Measurements from ENCODE around the gene TMEM132A.

The TMEM132A gene

DNA sequence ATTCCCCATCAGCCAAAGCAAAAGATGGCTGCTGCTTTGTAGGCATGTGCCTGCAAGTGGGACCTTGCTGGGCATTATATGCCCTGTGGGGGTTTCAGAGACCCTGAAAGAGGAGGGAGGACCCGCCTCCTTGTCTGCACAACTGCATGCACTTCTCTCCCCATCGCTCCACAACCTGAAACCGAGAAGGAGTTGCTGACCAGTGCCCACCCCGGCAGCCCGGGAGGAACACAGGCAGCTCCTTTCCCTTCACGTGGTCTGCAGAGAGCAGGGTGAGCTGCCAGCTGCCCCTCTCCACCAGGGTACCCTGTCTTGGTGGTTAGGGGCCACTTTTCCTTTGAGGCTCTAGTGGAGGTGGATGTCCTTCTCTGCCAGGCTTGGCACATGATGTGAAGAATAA is 1.4 kb upstream of the TMEM132A start:
- DNase-seq = no peak

DNA sequence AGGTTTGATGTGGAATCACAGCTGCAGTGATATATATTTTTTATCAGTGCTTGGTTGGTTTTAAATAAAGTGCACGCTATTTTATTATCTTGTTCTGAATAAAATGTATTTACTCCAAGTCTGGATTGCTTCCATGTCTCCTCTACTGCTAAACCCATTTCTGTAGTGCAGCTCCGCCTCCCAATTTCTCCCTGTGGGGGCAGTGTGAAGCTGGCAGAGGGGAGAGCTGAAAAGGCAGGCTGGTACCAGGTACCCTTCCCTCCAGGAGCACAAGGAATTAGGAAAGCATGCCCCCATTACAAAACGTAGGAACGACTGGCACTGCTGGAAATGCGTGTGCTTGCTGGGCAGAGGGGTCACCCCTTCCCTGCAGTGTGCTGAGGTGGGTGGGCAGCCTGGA is 934 bp upstream of the TMEM132A start:
- no peak for DNase-seq

DNA sequence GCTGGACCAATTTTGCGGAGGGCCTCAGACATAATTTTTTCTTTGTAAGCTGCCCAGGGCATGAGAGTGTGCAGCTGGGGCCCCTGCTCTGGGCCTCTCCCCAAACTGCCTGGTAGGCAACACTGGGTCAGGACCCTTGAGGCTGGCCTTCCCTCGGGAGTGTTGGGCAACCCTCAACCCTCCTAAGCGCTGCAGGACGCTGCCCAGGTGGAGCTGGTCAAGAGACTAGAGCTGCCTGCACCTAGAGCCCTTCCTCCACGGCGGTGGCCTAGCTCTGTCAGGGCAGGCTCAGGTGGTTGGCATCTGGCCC is 505 bp upstream of the TMEM132A start:
- DNase-seq = no peak

DNA sequence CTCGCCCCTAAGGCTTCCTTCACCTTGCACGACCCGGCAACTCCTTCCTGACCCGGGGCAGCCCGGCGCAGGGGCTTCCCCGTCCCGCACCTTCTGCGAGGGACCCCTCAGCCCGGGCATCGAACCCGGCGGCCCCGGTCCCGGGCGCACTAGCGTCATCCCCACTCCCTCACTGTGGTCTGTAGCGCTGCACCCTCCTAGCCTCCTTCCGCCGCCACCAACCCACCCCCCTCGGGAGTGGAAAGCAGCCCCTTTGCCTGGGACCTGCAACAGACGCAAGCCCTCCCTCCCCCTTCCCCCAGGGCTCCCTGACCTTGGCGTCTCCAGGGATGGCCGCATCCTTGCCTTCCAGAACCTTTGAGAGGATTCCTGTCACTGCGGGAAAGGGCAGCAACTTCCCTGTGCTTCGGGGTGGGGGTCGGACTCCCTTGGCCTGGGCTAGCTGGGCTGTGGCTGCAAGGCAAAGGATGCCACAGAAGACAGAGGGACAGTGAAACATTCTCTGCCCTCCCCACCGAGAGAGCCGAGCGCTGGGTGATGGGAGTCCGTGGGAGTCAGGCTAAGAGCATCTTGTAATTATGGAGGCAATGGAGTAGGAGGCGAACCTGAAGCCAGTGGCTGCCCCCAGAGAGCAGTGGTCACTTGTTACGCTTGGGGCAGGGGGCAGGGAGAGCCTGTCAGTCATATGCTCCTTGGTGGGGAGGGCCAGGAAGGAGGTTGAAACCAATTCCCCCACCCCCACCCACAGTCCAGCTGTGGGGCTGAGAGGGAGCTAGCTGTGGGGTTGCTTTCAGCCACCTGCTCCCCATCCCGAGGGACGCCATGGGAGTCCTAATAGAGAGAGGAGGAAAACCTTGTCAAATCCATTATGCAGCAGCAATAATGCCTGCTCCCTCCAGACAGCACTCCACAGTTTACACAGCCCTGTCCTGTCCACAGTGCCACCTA is 920 bp downstream of the TMEM132A start:
- no peak for DNase-seq

DNA sequence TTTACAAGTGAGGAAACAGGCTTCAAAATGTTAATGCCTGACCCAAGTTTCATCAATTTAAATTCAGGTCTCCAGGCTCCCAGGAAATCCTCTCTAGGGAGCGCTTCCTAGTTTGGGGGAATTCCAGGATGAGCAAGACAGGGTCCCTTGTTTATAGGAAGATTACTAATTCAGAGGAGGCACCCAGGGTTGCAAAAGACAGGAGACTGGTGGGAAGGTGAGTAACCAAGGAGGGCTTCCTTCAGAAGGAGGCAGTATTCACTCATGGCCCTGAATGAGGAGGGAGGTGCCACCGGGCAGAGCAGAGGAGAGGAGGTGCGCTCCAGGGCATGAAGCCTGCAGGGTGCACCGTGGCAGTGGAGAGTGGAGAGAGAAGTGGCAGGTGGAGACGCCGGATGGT is 1.6 kb downstream of the TMEM132A start:
- no peak for DNase-seq

DNA sequence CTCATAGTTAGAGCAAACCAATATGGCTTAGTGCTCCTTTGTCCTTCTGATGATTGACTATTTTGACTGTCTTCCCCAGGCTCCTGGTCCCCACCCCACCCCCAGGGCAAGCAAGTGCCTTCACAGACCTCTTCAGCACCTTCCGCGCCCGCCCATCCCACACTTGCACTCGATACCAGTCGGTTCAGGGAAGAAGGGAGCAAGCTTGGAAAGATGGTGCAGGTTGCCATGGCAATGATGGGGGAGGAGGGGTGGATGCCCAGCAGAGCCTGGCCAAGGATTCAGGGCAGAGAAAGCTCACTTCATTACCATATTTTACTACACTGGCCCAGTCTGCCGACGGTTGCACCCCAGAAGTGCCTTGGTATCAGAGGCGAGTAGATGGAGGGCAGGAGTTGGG is 2.2 kb downstream of the TMEM132A start:
- no peak for DNase-seq

DNA sequence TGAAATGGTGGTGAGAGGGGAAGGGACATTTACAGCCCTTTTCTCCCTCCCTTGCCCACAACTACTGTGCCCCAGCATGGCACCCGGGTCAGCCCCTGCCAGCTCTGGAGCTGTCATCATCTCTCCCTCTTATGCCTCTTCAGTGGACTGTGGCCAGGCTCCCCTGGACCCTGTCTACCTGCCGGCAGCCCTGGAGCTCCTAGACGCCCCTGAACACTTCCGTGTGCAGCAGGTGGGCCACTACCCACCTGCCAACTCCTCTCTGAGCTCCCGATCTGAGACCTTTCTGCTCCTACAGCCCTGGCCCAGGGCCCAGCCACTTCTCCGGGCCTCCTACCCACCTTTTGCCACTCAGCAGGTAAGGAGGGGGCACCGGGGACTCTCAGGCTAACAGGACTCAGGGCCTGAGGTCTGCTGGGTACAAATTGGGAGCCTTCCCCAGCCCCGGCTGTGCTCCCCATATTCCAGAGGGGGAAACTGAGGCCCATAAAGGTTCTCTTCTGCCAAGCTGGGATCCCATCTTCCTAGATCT is 2.9 kb downstream of the TMEM132A start:
- no peak for DNase-seq

DNA sequence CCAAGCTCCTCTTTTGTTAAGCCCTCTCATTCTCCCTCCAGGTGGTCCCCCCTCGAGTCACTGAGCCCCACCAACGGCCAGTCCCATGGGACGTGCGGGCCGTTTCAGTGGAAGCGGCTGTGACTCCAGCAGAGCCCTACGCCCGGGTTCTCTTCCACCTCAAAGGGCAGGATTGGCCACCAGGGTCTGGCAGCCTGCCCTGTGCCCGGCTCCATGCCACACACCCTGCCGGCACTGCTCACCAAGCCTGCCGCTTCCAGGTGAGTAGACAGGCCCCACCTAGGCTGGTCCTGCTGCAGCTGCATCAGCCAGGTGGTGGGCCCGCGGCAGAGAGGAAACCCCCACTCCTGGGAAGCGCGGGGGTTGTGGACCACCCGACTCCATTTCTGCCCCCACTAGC is 3.3 kb downstream of the TMEM132A start:
- DNase-seq = no peak

DNA sequence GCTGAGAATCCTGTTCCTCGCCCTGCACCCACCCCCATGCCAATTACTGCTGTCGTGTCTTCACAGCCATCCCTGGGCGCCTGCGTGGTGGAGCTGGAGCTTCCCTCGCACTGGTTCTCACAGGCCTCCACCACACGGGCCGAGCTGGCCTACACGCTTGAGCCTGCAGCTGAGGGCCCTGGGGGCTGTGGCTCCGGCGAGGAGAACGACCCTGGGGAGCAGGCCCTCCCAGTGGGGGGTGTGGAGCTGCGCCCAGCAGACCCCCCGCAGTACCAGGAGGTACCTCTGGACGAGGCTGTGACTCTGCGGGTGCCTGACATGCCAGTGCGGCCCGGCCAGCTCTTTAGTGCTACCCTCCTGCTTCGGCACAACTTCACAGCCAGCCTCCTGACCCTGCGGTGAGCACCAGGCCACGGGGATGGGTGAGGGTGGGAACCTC is 4.3 kb downstream of the TMEM132A start:
- no peak for DNase-seq

DNA sequence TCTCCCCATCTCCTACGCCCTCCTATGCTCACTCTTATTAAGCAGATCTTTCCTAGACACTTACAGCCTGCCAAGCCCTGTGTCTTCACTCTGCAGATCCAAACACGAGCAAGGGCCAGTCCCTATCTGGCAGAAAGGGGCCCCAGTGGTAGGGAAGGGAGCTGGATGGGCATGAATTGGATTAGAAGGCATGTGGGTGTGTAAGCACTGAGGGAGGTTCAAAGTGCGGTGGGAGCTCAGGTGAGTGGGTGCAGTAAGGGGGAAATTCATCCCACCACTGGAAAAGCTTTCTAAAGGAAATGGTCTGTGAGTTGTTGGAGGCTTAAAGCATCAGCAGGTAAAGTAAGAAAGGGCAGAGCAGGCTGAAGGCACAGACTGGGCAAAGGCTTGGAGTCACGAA is 5.5 kb downstream of the TMEM132A start:
- DNase-seq = no peak

DNA sequence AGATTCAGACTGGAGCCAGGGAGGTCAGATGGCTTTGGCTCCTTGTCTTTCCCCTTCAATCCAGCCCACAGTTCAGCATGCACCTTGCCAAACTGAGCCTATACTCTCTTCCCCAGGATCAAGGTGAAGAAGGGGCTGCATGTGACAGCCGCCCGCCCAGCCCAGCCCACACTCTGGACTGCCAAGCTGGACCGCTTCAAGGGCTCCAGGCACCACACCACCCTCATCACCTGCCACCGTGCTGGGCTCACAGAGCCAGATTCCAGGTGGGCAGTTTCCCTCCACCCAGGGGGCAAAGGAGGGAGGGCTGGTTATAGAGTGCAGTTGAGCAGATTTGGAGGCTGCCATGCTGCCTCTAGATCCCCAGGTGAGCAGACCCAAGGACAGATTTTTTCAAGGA is 6.1 kb downstream of the TMEM132A start:
- no peak for DNase-seq

DNA sequence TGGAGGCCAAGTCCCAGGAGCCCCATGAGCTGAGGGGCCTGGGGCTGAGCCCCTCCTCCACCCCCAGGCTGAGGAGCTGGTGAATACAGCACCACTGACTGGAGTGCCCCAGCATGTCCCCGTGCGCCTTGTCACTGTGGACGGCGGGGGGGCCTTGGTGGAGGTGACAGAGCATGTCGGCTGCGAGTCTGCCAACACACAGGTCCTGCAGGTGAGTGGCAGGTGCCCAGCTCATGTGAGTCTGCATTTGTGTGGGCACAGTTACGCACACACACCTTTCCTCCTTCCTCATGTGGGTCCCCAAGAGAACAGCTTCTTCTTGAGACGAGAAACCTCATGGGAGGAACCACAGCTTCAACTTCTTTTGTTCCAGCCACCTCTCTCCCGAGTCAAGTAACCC is 7.7 kb downstream of the TMEM132A start:
- DNase-seq = no peak

DNA sequence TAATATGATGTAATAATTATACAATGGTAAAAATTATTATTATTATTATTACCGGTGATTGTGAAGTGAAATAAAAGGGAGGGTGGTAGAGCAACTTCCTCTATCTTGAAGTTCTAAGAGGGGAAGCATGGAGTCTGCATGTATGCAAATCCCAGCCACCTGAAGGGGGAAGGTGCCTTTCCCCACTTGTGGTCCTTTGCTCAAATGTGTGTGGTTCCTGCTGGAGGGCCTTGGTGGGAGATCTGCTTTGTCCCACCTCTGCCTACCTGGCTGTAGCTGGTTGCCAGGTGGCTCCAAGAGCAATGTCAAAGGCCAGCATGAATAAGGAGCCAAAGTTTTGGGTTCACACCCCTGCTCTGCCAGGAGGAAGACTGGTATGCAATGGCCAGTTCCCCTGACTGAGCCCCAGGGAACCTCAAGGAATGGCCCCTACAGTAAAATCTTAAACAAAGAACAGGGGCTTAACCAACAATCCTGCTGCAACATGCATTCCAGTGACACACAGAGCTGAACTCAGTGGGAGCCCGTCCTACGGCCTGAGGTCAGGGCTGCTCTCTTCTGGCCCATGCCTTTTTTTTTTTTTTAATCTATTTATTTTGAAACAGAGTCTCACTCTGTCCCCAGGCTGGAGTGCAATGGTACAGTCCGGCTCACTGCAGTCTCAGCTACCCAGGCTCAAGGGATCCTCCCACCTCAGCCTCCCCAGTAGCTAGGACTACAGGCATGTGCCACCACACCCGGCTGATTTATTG is 8.5 kb downstream of the TMEM132A start:
- no peak for DNase-seq

DNA sequence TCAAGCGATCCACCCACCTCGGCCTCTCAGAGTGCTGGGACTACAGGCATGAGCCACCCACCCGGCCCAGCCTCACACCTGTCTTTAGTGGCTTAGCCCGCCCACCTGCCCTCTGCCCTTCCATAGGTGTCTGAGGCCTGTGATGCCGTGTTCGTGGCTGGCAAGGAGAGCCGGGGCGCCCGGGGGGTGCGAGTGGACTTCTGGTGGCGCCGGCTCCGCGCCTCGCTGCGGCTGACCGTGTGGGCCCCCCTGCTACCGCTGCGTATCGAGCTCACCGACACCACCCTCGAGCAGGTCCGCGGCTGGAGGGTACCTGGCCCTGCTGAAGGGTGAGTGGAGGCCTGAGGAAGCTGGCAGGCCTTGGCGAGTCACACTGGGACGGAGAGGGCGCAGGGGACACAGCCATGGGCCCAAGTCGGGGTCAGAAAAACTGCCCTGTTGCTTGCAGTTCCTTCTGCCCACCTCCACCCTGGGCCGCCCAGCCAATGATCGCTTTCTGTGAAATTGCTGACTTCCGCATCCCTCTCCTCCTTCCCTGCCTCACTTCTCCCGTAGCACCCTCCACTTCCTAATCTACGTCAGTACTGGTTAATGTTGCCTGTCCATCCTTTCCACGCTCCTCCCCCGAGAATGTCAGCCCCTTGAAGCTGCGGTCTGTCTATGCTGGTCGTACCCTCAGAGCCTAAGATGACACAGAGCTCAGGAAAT is 9.3 kb downstream of the TMEM132A start:
- no peak for DNase-seq

DNA sequence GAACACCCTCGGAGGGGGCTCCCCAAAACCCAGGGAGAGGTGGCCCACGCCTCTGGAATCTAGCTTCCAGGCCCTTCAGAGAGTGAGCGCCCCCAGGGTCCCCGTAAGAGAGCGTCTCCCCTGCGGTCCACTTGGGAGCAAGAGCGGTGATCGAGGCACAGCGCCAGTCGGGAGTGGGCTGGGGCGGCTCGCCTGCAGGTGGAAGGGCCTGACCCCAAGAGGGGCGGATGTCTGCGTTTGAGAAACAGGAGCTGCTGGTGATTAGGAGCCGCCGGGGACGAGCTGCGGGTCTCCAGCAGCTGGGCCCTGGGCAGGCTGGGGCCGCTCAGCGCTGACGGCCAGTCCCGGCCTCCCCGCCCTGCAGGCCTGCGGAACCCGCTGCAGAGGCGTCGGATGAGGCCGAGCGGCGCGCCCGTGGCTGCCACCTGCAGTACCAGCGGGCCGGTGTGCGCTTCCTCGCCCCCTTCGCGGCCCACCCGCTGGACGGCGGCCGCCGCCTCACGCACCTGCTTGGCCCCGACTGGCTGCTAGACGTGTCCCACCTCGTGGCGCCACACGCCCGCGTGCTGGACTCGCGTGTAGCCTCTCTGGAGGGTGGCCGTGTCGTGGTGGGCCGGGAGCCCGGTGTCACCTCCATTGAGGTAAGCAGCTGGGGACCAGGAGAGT is 10.0 kb downstream of the TMEM132A start:
- no peak for DNase-seq

DNA sequence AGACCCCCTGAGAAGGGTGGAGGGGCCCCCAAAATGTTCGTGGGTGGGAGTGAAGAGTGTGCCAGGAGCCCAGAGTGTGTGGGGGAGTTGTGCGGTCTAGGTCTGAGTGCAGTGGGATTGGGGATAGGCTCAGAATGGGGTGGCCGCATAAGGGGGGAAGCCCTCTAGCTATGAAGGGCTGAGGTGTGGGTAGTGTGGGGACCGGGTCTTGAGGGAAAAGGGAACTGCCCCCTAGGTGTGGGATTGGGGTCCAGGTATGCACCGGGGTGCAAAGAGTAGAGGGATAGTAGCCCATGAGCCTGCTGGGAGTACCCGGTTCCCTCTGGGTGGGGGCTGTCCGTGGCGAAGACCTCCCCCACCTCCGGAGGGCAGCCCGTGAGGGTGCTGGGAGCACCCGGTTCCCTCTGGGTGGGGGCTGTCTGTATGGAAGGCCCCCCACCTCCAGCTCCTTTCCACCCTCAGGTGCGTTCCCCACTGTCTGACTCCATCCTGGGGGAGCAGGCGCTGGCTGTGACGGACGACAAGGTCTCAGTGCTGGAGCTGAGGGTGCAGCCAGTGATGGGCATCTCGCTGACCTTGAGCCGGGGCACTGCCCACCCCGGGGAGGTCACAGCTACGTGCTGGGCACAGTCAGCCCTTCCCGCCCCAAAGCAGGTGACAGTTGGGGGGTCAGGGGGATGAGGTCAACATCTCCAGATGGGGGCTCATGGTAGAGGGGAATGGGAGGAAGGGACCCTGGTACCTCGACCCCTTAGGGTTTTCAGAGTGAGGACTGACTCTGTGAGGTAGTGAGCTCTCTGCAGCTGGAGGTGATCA is 10.7 kb downstream of the TMEM132A start:
- DNase-seq = no peak

DNA sequence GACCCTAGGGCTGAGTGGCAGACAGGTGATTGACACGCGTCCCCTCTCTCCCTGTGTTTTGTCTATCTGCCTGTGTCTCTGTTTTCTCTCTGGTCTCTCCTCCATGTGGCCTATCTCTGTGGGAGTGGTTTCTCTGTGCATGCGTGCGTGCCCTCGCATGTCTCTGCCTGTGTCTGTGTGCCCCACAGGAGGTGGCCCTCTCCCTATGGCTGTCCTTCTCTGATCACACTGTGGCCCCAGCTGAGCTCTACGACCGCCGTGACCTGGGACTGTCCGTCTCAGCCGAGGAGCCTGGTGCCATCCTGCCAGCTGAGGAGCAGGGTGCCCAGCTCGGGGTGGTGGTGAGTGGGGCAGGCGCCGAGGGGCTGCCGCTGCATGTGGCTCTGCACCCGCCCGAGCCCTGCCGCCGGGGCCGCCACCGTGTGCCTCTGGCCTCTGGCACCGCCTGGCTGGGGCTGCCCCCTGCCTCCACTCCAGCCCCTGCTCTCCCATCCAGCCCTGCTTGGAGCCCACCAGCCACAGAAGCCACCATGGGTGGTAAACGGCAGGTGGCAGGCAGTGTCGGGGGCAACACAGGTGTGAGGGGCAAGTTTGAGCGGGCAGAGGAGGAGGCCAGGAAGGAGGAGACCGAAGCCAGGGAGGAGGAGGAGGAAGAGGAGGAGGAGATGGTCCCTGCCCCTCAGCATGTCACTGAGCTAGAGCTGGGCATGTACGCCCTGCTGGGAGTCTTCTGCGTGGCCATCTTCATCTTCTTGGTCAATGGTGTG is 11.6 kb downstream of the TMEM132A start:
- DNase-seq = no peak

DNA sequence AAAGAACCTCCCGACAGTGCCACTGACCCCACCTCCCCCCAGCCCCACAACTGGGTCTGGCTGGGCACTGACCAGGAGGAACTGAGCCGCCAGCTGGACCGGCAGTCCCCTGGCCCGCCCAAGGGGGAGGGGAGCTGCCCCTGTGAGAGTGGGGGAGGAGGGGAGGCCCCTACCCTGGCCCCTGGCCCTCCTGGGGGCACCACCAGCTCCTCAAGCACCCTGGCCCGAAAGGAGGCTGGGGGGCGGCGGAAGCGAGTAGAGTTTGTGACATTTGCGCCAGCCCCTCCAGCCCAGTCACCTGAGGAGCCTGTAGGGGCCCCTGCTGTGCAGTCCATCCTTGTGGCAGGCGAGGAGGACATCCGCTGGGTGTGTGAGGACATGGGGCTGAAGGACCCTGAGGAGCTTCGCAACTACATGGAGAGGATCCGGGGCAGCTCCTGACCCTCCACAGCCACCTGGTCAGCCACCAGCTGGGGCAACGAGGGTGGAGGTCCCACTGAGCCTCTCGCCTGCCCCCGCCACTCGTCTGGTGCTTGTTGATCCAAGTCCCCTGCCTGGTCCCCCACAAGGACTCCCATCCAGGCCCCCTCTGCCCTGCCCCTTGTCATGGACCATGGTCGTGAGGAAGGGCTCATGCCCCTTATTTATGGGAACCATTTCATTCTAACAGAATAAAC is 12.3 kb downstream of the TMEM132A start:
- DNase-seq = no peak

DNA sequence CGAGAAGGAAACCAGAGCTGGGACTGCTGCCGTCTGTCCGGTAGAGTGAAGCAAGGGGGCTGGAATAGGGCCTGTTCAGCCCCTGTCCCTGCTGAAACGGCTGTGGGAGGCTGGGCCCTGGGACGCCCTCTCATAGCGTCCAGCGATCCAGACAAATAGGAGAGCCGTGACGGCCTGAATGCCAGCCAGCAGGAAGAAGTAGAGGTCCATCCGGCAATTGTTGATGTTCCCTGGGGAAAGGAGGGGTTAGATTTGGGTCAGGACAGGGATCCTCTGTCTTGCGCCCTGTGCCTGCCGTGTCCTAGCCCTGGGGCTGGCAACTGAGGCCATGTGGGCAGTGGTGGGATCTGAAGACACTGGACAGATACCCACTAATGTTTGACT is 12.9 kb downstream of the TMEM132A start:
- DNase-seq = no peak

DNA sequence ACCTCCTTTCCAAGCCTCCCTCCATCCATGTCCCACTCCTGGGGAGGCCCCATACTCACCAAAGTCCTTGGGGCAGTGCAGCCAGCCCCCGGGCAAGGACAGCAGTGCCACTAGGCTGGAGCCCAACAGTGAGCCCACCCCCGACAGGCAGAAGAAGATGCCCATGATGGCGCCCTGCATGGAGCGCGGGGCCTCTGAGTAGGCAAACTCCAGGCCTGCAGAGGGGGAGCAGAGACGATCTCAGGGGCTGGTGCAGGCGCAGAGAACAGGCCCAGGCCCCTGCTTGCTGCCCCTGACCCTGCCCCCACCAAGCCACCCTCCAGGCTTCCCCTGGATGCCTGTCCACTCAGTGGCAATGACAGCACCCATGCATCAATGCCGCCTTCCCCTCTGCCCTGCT is 13.6 kb downstream of the TMEM132A start:
- no peak for DNase-seq

DNA sequence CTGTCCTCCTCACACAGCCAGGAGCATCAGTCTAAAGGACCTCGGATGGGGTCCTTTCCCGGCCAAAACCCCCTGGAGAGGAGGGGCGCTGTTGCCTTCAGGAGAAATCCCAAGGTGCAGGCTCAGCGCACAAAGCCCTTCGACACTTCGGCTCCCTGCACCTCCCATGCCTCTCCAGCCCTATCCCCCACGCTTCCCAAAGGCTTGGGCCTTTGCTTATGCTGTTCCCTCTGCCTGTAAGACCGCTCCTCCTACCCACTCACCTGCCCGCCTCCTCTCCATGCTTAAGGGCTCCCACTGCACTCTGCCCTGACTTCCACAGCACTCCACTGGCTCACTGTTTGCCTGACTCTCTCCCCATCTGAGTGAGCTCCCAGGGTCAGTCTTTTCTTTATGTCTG is 14.2 kb downstream of the TMEM132A start:
- DNase-seq = no peak

Measured in activated naive CD4-positive, alpha-beta T cell (primary cell).